ENCODE results near the gene PPIP5K2.

DNA sequence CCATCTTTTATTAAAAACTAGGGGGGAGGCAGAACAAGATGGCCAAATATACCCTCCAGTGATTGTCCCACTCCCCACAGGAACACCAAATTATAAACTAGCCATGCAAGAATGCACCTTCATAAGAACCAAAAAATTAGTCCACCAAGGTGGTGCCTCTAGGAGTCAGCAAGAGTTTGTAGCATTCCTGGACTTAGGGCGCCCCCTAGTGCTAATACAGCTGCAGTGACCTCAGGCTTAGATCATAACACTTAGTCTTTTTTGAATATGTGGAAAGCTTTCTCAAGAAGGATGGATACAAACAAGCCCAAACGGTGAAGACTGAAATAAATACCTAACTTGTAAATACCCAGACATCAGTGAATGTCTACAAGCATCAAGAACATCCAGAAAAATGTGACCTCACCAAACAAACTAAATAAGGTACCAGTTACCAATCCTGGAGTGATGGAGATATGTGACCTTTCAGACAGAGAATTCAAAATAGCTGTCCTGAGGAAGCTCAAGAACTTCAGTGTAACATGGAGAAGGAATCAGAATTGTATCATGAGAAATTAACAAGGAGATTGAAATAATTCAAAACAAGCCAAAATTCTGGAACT, 19.3 kb downstream of the PPIP5K2 start:
- TF ChIP-seq SP1 (IDR thresholded peaks at IDR 0.05; ENCODE audit: low read depth, low read length) (no peak), POLR2A (IDR thresholded peaks at IDR 0.05; ENCODE audit: control extremely low read depth in 1 of 2, low read depth in 2 of 2, low read length in 2 of 2) (no peak), TAF7 (optimal IDR thresholded peaks at IDR 0.05; ENCODE audit: borderline replicate concordance, low read depth, low read length) (no peak), YY1 (IDR thresholded peaks at IDR 0.05; ENCODE audit: low read depth, low read length) (no peak), CREB1 (IDR thresholded peaks at IDR 0.05) (no peak), JUND (IDR thresholded peaks at IDR 0.05; ENCODE audit: low read length) (no peak), TAF1 (IDR thresholded peaks at IDR 0.05; ENCODE audit: low read depth, low read length) (no peak), POLR2AphosphoS5 (IDR thresholded peaks at IDR 0.05; ENCODE audit: low read depth, low read length) (no peak), EZH2 (IDR thresholded peaks at IDR 0.05; ENCODE audit: low read depth, low read length, severe bottlenecking) (no peak), NANOG (IDR thresholded peaks at IDR 0.05; ENCODE audit: insufficient read depth, low read depth, low read length, poor library complexity, severe bottlenecking) (no peak), SP2 (IDR thresholded peaks at IDR 0.05; ENCODE audit: low read length) (no peak)
- TF ChIP-seq, protein P1, sequence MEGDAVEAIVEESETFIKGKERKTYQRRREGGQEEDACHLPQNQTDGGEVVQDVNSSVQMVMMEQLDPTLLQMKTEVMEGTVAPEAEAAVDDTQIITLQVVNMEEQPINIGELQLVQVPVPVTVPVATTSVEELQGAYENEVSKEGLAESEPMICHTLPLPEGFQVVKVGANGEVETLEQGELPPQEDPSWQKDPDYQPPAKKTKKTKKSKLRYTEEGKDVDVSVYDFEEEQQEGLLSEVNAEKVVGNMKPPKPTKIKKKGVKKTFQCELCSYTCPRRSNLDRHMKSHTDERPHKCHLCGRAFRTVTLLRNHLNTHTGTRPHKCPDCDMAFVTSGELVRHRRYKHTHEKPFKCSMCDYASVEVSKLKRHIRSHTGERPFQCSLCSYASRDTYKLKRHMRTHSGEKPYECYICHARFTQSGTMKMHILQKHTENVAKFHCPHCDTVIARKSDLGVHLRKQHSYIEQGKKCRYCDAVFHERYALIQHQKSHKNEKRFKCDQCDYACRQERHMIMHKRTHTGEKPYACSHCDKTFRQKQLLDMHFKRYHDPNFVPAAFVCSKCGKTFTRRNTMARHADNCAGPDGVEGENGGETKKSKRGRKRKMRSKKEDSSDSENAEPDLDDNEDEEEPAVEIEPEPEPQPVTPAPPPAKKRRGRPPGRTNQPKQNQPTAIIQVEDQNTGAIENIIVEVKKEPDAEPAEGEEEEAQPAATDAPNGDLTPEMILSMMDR (IDR thresholded peaks at IDR 0.05; ENCODE audit: control extremely low read depth in 1 of 3, insufficient read depth in 1 of 3, low read depth in 1 of 3, low read length in 3 of 3), result peak; percentile 20 to 92 (median 88)
- TF ChIP-seq, protein P2, sequence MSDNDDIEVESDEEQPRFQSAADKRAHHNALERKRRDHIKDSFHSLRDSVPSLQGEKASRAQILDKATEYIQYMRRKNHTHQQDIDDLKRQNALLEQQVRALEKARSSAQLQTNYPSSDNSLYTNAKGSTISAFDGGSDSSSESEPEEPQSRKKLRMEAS (IDR thresholded peaks at IDR 0.05), result no peak
- TF ChIP-seq, protein P3, sequence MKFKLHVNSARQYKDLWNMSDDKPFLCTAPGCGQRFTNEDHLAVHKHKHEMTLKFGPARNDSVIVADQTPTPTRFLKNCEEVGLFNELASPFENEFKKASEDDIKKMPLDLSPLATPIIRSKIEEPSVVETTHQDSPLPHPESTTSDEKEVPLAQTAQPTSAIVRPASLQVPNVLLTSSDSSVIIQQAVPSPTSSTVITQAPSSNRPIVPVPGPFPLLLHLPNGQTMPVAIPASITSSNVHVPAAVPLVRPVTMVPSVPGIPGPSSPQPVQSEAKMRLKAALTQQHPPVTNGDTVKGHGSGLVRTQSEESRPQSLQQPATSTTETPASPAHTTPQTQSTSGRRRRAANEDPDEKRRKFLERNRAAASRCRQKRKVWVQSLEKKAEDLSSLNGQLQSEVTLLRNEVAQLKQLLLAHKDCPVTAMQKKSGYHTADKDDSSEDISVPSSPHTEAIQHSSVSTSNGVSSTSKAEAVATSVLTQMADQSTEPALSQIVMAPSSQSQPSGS (IDR thresholded peaks at IDR 0.05; ENCODE audit: low read length), result no peak

Measured in H1 (cell line).